Measurements from ENCODE around the gene DSCAML1.
A peak's percentile ranks its signal among the peaks of the same experiment; 100 is the strongest.

Gene DSCAML1, protein sequence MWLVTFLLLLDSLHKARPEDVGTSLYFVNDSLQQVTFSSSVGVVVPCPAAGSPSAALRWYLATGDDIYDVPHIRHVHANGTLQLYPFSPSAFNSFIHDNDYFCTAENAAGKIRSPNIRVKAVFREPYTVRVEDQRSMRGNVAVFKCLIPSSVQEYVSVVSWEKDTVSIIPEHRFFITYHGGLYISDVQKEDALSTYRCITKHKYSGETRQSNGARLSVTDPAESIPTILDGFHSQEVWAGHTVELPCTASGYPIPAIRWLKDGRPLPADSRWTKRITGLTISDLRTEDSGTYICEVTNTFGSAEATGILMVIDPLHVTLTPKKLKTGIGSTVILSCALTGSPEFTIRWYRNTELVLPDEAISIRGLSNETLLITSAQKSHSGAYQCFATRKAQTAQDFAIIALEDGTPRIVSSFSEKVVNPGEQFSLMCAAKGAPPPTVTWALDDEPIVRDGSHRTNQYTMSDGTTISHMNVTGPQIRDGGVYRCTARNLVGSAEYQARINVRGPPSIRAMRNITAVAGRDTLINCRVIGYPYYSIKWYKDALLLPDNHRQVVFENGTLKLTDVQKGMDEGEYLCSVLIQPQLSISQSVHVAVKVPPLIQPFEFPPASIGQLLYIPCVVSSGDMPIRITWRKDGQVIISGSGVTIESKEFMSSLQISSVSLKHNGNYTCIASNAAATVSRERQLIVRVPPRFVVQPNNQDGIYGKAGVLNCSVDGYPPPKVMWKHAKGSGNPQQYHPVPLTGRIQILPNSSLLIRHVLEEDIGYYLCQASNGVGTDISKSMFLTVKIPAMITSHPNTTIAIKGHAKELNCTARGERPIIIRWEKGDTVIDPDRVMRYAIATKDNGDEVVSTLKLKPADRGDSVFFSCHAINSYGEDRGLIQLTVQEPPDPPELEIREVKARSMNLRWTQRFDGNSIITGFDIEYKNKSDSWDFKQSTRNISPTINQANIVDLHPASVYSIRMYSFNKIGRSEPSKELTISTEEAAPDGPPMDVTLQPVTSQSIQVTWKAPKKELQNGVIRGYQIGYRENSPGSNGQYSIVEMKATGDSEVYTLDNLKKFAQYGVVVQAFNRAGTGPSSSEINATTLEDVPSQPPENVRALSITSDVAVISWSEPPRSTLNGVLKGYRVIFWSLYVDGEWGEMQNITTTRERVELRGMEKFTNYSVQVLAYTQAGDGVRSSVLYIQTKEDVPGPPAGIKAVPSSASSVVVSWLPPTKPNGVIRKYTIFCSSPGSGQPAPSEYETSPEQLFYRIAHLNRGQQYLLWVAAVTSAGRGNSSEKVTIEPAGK (N-terminal part only)

DNA sequence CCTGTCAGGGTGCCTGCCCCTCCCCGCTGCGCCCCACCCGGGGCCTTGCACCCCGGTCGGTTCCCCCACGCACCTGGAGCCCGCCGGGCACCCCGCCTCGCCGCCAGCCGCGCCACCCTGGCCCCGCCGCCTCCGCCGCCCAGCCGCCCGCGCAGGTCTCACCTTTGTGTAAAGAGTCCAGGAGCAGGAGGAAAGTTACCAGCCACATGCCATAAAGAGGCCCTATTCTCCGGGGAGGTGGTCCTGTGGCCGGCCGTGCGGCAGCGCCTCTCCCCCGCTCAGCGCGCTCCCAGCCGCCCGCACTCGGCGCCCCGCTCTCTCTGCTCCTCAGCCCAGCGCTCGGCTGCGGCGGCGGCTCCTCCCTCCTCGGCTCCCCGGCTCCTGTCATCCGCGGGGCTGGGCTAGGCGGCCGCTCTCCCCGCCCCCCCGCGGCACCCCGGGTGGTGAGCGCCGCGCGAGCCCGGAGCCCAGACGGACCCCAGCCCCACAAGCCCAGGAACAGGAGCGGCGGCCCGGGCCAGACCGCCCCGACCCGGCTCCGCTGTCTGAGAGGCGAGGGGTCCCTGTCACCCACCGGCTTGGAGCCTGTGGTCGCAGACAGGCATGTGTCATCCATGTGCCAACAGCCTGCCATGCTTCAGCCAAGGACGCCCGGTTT is at the start of gene DSCAML1:
Gene DSCAML1 (minus strand): TSS at position 345 of the 658 bp plus-strand sequence. CDS start 137 bp downstream, at position 208.
- DNase-seq, result no peak

DNA sequence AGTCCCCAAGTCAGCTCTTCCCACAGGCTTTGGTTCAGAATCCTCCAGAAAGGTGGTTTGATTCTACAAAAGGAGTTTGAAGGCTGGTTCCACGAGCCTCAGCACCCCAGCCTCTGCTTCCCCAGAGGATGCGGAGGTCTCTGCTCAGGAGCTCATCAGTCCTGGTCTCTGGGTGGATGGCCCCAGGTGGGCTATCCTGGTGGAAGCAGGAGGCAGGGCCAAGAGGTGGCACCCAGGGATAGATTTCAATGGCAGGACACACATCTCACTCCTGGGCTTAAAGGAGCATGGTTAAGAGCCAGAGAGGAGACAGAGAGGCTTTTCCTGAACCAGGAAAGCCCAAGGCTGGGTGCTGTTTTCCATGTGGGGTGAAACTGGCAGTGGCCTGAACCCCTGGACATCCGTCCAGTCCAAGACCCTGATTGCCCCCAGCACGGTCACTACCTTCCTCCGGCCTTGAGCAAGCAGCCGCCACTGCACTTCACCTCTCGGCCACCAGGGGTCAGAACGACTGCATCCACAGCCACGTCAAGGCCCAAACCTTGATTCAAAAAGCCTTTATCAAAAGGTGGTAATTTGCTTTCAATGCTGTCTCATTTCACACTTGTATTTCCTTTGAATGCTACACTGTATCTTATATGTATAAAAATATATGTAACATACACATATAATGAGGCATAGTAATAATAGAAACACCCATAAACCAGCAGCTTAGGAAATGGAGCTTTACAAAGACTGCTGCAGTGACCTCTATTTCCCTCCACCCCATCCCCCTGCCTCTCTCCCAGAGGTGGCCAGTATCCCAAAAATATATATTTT is 46.9 kb upstream of the DSCAML1 start:
- DNase-seq, result peak in 1 of 2 experiments; percentile 30

DNA sequence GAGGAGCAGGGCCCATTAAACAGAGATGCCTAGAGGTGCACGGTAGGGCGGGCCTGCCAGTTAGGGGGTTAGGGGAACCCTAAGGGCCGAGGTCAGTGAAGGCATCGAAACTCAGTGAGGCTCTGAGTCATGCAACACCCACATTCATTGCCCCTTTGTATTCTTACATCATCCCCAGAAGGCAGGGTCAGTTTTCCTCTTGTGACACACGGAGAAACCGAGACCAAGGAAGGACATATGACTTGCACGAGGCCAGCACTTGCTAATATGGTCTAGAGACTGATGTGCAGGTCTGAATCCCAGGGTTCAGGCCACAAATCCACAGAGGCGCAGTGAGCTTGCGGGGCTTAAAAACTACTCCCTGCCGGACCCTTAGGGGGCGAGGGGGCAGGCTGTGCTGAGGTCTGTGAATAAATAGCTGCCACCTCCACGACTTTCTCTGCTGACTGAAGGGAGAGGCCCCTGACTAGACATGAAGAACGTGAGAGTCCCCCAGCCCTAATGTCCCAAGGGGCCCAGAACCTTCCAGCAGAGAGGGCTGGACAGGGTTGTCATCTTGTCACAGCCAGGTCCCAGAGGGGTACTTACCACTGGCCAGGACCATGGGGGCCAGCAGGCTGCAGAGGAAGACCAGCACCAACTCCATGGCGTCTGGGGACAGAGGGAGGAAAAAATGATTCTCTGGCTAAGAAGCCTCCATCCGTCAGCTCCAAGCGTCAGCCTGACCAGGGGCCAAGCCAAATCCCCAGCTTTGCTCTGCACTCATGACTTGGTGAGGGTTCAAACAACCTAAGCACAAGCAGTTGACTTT is 45.3 kb upstream of the DSCAML1 start:
- DNase-seq, result no peak

DNA sequence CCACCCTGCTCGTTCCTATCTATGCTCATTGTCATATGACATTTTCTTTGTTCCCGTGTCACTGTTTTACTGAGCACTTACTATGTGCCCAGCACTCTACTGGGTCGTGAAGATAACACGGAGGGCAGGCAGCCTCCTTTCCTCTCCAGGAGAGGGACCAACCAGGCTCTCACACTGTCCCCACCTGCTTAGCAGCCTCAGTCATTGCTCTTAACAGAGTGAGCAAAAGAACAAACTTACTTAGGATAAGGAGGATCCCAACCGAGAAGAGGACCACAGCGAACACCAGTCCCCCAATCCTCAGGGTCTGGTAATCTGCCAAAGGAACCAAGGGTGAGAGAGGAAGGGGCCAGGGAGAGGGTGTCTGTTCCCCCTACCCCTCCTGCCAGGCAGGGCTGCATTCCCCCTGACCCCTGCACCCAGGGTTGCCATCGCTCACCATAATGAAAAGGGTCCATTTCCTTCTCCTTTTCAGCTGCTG is 44.6 kb upstream of the DSCAML1 start:
- no peak for DNase-seq

DNA sequence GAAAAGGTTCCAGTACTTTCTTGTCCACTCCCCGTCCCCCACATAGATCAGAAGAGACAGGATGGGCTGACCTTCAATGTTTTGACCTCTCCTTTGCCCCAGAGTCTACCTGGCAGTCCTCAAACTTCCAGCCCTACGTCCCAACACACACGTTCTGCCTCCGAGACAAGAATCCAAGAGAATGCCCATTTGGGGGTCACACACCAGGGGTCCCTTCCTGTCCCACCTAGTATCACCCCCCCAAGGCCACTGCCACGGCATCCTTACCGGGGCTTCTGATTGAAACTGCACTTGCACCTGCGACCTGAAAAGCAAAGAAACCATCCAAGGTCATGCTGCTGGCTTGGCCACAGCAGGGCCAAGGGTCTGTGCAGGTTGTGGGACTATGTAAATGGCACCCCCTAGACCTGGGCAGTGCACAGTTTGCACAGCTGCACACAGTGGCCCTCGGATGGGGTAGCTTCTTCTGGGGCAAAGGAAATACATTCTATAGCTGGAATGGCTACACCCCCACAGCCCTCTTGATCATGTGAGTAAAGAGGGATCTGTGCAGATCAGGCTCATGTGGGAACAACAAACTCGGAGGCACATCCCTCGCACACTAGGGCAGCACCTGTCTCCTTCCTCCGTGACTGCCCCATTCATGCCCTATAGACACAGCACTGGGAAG is 44.0 kb upstream of the DSCAML1 start:
- DNase-seq, result no peak

DNA sequence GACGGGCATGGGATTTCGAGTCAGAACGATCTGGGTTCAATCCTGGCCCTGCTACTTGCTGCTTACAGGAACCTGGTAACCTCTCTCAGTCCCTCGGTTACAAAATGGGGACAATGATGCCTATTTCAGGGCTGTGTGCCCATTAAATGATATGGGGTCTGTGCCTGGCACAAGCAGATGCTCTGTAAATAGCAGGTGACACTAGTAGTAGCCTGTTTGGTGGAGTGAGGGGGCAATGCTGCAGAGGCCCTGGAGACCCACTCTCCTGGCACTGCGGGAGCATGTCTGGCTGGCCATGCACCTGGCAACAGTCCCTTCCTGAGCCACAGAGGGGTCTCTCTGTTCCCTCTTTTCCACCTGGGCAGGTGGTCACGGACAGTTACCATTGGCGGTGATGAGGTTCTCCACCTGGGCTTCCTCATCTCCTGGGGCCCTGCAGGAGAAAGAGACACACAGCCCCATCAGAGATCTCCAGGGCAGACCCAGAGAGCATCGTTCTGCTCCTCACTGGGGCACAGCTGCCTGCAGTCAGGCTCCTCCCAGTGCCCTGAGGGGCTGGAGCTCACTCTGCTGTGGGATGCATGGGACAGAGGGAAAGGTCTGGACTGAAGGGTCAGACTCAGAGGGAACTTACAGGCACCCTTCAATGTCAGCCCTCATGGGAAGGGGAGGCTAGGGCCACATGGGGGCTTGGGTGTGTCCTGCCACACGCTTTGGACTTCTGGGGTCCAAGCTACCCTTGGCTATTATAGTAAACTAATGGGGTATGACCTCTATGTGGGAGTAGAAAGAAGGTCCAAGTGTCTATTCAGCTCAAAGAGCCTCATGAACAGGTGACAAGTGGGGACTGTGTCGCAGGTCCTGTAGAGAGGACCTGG is 43.2 kb upstream of the DSCAML1 start:
- no peak for DNase-seq

DNA sequence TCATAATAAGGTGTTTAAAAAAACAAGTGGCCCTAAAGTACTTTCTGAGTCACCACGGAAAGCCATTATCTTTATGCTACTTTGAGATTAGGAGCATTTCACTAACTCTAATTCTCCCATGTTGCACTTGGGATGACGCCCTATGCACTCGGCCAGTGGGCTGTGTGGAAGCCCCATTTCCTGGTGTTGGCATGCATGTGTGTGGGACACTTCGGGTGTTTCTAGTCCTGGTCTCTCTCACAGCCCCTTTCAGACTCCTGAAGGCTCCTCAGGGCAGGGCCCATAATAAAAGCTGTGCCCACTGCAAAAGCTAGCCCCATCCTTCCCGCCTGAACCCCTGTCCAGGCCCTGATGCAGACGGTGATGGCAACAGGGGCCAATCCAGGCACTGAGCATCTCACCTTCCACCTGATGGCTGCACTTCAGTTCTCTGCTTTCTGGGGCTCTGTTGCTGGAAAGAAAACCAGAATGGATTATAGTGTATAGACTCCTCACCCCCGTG is 42.4 kb upstream of the DSCAML1 start:
- DNase-seq, result no peak

DNA sequence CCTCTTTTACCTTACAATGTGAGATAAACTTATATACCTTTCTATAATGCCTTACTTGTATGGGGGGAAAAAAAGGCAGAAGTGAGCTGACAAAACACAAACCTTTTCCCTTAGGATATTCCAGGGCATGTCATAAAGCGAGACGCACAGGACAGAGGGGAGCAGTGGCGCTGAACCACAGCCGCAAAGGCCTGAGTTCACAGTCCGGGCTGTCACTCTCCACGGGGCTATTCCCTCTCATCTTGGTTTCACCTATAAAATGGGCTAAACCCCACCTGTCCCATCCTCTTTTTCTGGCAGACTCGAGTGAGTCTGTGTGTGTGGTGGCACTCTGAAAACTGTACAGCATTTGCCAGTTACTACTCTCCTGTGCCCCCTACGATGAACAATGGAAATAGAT is 41.9 kb upstream of the DSCAML1 start:
- no peak for DNase-seq

DNA sequence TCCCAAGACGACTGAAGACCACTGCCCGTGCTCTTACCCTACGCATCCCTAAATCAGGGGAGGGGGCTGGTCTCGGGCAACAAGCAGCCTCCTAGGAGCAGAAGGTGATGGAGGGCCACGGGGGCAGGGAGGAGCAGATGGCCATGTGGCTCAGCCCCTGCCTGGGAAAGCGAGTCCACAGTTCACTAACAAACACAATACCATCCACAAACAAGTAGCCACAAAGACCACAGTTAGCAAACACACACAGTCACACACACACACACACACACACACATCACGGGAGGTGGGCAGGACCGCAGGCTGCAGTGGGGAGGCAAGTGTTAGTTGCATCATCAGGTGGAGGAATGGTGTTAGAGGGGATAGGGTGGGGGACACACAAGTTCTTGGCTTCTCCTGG is 40.8 kb upstream of the DSCAML1 start:
- no peak for DNase-seq

DNA sequence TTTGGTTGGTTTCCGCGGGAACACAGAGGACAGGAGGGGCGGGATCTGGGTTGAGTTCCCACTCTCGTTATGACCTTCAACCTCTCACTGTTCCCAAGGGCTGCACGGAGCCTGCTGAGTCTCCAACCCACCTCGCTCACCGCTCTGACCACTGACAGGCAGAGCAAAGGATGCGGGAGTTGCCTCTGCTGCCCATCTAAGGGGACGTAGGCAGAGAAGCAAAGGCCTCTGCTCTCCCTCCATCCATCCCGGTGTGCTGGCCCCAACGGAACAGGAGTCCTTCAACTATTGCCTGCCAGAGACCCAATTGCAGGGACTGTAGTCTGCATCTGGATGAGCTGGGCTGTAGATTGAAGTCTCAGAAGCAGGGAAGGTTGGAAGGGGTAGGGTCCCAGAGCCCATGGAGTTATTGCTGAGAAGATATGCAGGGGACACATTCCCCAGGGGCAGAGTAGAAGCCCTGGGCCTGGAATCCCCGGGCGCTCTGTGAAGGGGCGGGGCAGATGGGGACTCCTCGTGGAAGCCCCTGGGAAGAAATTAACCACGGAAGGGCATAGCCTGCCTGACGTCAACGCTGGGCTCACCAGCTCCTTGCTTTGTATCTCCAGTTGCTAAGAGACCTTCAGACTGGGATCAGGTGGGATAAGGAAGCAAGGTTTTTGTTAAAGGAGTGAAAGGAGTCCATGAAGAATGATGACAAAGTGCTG is 40.2 kb upstream of the DSCAML1 start:
- no peak for DNase-seq

DNA sequence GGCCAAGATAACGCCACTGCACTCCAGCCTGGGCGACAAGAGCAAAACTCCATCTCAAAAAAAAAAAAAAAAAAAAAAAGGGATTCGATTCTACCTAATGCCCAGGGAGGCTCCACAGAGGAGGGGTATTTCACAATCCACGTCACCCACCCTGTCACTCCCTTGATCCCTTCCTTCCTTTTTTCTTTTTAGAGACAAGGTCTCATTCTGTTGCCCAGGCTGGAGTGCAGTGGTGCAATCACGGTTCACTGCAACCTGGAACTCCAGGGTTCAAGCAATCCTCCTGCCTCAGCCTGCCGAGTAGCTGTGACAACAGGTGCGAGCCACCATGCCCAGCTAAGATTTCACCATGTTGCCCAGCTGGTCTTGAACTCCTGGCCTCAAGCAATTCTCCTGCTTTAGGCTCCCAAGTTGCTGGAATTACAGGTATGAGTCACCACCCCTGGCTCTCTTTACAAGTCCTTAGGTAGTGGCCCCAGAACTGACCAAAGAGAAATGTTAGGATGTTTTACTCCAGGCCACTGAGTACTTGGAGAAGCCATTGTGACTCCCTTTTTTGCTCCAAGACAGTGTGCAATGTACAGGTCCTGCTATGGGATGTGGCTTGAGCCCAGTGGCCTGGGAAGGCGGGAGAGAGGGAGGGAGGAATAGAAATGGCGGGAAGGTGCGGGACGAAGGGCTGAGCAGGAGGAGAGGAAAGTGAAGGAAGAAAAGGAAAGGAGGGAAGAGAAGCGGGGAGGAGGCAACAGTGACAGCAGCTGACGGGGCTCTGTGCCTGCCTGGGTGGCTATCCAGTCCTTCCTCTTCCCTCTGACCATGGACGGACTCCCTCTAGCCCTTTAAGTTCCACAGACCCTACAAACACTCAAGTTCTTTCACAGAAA is 39.3 kb upstream of the DSCAML1 start:
- DNase-seq, result no peak

DNA sequence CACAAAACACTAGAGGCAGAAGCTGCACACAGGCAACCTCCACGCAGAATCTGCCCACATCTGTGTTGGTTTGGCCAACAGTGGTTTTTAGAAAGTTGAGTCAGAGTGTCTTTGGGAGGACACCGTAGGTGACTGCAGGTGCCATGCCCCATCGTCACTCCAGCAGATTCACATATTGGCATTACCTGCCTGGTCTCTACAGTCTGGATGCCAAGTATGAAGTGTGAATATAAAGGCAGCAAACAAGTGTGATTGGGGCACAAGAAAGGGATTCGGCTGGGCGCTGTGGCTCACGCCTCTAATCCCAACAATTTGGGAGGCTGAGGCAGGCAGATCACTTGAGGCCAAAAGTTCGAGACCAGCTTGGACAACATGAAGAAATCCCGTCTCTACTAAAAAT is 38.6 kb upstream of the DSCAML1 start:
- no peak for DNase-seq

DNA sequence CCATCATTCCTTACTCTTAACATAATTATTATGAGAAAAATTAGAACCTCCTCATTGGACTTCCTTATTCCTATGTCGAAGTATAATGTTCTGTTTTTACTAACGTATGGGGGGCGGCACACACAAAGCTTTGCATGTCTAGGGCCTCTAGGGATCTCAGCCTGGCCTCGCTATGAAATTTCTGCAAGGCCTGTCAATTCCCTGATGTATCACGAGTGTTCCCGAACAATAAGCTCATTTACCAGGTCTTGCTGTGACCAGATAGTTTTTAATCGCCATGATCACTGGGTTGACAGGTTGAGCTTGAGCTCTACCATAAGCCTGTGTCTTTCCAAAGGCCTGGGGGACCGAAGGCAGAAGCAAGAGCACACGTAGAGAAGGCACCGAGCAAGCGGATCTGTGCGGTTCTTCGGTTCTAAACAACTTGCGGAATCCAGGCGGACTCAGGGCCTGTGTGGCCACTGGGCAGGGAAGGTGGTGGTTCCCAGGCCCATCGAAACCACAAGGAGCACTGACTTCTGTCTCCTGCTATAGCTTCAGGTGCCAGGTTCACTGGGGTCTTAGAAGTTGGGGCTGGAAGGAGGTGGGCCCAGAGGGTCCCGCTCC is 37.9 kb upstream of the DSCAML1 start:
- DNase-seq, result no peak

DNA sequence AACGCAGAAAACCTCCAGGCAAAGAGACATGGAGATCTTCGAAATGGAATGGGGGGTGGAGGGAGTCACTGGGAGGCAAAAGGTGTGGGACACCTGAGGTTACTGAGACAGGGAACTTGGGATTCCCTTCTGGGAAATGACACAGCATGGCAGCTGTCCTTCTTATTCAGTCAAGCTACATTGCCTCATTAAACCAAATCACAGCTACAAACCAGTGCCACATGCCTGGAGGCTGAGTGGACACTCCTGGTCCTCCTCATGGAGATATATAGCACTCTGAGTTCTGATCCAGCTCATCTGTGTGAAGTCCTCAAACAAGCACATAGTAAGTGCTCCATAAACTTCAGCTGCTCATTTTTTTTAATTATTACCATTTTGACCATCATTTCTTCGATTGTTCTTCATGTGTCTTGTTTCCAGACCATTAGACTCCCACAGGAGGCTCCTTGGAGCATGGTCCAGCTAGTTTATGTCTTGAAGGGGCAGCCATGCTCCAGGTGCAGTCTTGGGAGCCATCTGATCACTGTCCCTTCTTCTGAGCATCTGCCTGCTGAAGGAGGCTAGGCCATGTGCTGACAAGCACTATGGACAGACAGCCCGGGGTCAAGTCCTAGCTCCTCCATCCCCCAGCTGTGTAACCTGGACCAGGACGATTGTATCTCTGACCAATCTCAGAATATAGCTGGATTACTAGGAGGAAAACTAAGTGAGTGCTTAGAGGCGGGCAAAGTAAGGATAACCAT is 37.2 kb upstream of the DSCAML1 start:
- no peak for DNase-seq

DNA sequence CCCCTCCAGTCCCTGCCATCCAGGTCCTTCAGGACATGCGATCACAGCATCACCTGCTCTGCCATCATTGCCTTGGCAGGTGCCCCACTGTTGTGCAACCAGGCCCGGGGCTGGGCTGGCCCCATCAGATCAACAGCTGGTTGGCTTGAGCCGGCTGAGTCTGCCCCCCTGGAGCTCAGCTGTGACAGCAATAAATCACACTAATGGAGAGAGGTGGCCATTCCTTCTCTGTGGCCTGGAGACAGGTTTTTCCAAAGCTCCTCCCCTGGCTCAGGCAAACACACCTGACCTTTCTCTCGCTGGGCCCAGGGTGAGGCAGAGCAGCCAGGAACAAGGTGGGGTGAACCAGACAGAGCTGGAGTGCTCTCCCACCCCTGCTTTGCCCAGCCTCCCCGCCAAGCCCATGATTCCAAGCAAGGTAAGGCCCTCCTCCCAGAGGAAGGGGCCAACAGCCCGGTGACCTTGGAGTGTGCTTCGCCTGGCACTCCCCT is 36.4 kb upstream of the DSCAML1 start:
- DNase-seq, result no peak

DNA sequence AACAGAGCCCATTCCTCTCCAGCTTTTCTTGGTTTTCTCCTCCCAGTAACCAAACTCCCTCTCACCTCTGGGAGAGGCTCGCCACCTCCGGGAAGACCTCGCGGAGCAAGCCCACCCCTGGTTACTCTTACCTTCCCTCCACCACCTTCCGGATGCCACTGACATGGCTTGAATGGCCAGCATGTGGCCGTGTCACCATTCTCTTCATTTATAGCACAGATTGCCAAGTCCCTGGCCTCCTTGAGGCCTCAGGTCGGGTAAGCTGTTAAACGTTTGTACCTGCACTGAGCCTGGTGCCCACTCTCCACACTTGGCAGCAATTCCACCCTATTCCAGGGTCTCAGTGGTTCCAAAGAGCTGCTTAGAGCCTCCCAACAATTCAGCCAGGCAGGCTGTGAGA is 35.5 kb upstream of the DSCAML1 start:
- no peak for DNase-seq
